Effector memory CD4-positive, alpha-beta T cell (primary cell): ENCODE measurements around the gene RALGPS1.

Experiments
- DNase-seq, 3 donors: peaks; one replicate each; pipeline ENCODE4 v3.0.0-alpha.2; 2020
- H3K27ac ChIP-seq: 2 replicates; pipeline ENCODE4 v1.7.0; 2013; ENCODE audit warnings: mild to moderate bottlenecking, low read length, moderate library complexity; ENCODE audit not compliant: insufficient read depth, poor library complexity, severe bottlenecking
- H3K27me3 ChIP-seq: replicated peaks from 2 replicates; pipeline ENCODE4 v1.7.0; 2013; ENCODE audit warnings: mild to moderate bottlenecking, low read length; ENCODE audit not compliant: insufficient read depth, control insufficient read depth, poor library complexity, severe bottlenecking
- H3K36me3 ChIP-seq: 2 replicates; pipeline ENCODE4 v1.7.0; 2013; ENCODE audit warnings: mild to moderate bottlenecking, low read length, moderate library complexity; ENCODE audit not compliant: control insufficient read depth, insufficient read depth
- H3K4me1 ChIP-seq: 2 replicates; pipeline ENCODE4 v1.7.0; 2013; ENCODE audit warnings: low read length, mild to moderate bottlenecking; ENCODE audit not compliant: control insufficient read depth, insufficient read depth, poor library complexity, severe bottlenecking
- H3K4me3 ChIP-seq: 2 replicates; pipeline ENCODE4 v1.7.0; 2013; ENCODE audit warnings: low read length, low read depth, mild to moderate bottlenecking; ENCODE audit not compliant: insufficient read depth, poor library complexity, severe bottlenecking
- H3K9me3 ChIP-seq: 2 replicates; pipeline ENCODE4 v1.7.0; 2013; ENCODE audit warnings: mild to moderate bottlenecking, low read length, moderate library complexity; ENCODE audit not compliant: control insufficient read depth

The RALGPS1 gene

GRCh38 chr9:127030814-127031740 lies 116.5 kb downstream of the RALGPS1 start:
- Histone ChIP-seq H3K4me1 (no peaks in the 10 kb centered on the region), H3K27me3 (no peaks in the 10 kb centered on the region), H3K9me3 (no peaks in the 10 kb centered on the region), H3K4me3 (no peak overlapping the region), H3K27ac (no peak overlapping the region), H3K36me3 (no peaks in the 10 kb centered on the region)
- no peak for DNase-seq

DNA sequence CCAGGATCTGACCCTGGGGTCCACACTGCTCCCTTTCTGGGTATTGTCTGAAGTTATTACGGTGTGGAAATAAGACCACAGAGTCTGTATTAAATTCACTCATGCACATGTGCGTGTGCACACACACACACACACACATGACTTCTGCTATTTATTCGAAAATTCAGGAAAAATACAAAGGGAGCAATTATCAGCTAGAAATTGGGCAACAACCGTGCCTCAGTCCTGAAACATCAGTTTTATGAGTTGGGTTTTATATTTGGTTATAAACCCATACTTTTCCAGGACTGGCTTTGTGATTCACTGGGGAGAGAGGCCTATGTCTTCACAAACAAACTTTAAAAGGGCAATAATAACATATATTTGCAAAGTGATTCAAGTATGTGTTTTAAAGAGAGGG lies 117.7 kb downstream of the RALGPS1 start:
- no peak overlapping the region for H3K27ac ChIP-seq
- no peaks in the 10 kb centered on the region for H3K9me3 ChIP-seq
- DNase-seq: no peak
- no peaks in the 10 kb centered on the region for H3K36me3 ChIP-seq
- H3K4me3 ChIP-seq: no peak overlapping the region
- H3K27me3 ChIP-seq: no peaks in the 10 kb centered on the region
- H3K4me1 ChIP-seq: no peaks in the 10 kb centered on the region

- Histone ChIP-seq H3K27me3 (no peaks in the 10 kb centered on the region), H3K27ac (no peak overlapping the region), H3K4me1 (no peaks in the 10 kb centered on the region), H3K36me3 (no peaks in the 10 kb centered on the region), H3K4me3 (no peak overlapping the region), H3K9me3 (no peaks in the 10 kb centered on the region)
- DNase-seq: no peak
These were observed 118.5 kb downstream of the RALGPS1 start for GRCh38 chr9:127033061-127033460.

- no peak for DNase-seq
- Histone ChIP-seq H3K27me3 (no peaks in the 10 kb centered on the region), H3K4me1 (no peaks in the 10 kb centered on the region), H3K27ac (no peak overlapping the region), H3K4me3 (no peak overlapping the region), H3K36me3 (no peaks in the 10 kb centered on the region), H3K9me3 (no peaks in the 10 kb centered on the region)
These were observed 119.2 kb downstream of the RALGPS1 start for GRCh38 chr9:127033789-127034188.

DNA sequence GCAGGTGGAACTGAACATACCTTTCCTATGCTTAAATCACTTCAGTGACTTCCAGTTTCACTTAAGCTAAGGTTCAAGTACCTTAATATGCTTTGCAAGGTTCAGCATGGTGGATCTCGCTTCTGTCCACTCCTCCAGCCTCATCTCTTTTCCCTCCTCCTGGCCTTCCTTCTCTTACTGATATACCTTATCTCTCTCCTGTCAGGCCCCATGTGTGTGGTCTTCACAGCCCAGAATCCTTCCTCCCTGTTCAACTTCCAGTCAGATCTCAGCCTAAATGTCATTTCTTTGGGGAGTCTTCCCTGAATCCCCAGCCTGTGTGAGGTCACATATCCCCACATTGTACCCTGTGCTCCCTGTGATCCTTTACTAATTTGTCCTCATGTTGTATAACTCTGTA lies 120.1 kb downstream of the RALGPS1 start:
- H3K4me1 ChIP-seq: no peaks in the 10 kb centered on the region
- no peak overlapping the region for H3K4me3 ChIP-seq
- H3K36me3 ChIP-seq: no peaks in the 10 kb centered on the region
- no peaks in the 10 kb centered on the region for H3K9me3 ChIP-seq
- DNase-seq: no peak
- H3K27me3 ChIP-seq: no peaks in the 10 kb centered on the region
- no peak overlapping the region for H3K27ac ChIP-seq

DNA sequence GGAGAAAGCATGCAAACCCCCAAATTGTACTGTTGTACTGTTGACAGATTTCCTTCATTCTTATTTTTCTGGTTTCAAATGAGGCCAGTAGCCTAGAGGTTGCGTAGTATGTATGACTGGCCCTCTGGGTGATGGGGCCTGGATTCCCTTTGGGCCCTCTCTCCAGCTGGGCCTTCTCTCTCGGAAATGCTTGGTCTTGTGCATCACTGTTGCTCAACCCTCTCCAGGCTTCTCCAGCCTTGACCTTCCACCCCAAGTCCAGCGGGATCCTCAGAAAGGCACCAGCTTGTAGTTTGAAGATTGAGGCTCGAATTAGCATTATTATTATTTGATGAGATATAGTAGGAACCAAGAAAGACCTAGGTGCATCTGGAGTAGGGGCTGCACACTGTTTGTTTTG lies 120.8 kb downstream of the RALGPS1 start:
- Histone ChIP-seq H3K27me3 (no peaks in the 10 kb centered on the region), H3K4me1 (no peaks in the 10 kb centered on the region), H3K4me3 (no peak overlapping the region), H3K9me3 (no peaks in the 10 kb centered on the region), H3K27ac (no peak overlapping the region), H3K36me3 (no peaks in the 10 kb centered on the region)
- no peak for DNase-seq

- Histone ChIP-seq H3K36me3 (no peaks in the 10 kb centered on the region), H3K9me3 (no peaks in the 10 kb centered on the region), H3K4me1 (no peaks in the 10 kb centered on the region), H3K4me3 (no peak overlapping the region), H3K27me3 (no peaks in the 10 kb centered on the region), H3K27ac (no peak overlapping the region)
- DNase-seq: no peak
These were observed 121.4 kb downstream of the RALGPS1 start for GRCh38 chr9:127035948-127036347.

DNA sequence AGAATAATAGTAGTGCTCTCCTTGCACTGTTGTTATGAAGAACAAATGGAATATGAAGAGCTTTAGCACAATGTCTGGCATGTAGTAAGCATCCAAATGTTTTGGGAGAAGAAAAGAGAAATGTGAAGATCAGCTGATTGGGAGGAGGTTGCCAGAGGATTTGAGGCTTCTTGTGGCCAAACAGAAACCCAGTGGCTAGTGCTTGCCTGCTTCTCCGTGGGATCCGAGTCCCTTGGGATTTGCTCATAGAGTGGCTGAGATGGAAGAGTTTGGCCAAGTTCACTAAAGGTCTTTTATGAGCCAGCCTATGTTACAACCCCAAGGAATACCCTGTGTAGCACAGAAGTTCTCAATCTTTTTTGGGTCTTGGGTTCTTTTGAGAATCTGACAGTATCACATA lies 121.9 kb downstream of the RALGPS1 start:
- no peaks in the 10 kb centered on the region for H3K27me3 ChIP-seq

DNA sequence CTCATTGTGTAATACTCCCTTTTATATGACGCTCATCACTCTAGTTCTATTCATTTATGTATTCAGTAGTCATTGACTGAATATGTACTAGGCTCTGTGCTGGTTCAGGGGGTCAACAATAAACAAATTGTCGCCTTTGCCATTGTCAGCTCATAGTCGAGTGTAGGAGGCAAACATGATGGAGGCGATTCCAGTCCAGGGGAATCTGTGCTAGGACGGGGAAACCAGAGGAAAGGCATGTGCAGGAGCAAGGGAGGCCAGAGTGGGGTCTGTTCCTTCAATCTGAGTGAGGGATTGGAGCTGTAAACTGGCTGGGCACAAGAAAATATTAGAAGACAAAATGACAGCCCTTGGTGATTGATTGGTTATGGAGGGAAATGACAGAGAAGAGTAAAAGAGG lies 123.9 kb downstream of the RALGPS1 start:
- Histone ChIP-seq H3K36me3 (no peaks in the 10 kb centered on the region), H3K27ac (no peak overlapping the region), H3K9me3 (no peaks in the 10 kb centered on the region), H3K4me3 (no peak overlapping the region), H3K27me3 (no peaks in the 10 kb centered on the region), H3K4me1 (no peaks in the 10 kb centered on the region)
- DNase-seq: no peak

More for the DNA sequence above, 121.9 kb downstream of the RALGPS1 start:
- no peaks in the 10 kb centered on the region for H3K9me3 ChIP-seq
- no peak overlapping the region for H3K4me3 ChIP-seq
- no peak overlapping the region for H3K27ac ChIP-seq
- no peaks in the 10 kb centered on the region for H3K36me3 ChIP-seq
- DNase-seq: no peak
- H3K4me1 ChIP-seq: no peaks in the 10 kb centered on the region

DNA sequence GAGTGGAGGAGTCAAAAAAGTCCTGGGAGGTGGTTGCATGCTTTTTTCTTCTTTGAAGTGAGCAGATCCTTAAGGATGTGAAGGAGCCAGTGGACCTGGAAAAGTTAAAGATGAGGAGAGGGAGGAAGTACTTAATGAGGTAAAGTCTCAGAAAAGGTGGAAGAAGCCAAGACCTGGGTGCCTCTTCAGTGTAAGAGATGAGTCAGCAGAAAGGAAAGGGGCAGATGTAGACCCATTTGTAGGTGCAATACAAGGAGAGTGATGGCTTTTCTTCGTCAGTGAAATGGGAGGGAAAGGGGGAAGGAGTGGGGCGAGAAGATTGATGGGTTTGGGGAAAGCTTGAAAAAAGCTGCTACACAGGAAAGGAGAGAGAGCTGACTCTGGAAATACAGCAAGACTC lies 124.9 kb downstream of the RALGPS1 start:
- H3K27me3 ChIP-seq: no peaks in the 10 kb centered on the region
- no peak overlapping the region for H3K4me3 ChIP-seq
- H3K36me3 ChIP-seq: no peaks in the 10 kb centered on the region
- H3K27ac ChIP-seq: no peak overlapping the region
- no peak for DNase-seq
- no peaks in the 10 kb centered on the region for H3K9me3 ChIP-seq
- no peaks in the 10 kb centered on the region for H3K4me1 ChIP-seq
